HFF-Myc (cell line): Measurements from ENCODE around the gene HDAC10.

Experiments
- DNase-seq: peaks from one replicate; pipeline ENCODE4 v3.0.0-alpha.2; 2011; ENCODE audit warnings: low read depth; ENCODE audit errors: extremely low read depth
- H3K4me3 ChIP-seq: replicated peaks from 2 replicates; pipeline ENCODE4 v1.5.1; 2011; ENCODE audit warnings: low read depth, mild to moderate bottlenecking, control low read depth, low read length
- TF ChIP-seq, protein P1 (sequence below): IDR thresholded peaks from 2 replicates; pipeline ENCODE4 v1.5.1; 2012; ENCODE audit warnings: mild to moderate bottlenecking, low read depth, low read length, control low read depth; ENCODE audit errors: missing control alignments

The HDAC10 gene

DNA sequence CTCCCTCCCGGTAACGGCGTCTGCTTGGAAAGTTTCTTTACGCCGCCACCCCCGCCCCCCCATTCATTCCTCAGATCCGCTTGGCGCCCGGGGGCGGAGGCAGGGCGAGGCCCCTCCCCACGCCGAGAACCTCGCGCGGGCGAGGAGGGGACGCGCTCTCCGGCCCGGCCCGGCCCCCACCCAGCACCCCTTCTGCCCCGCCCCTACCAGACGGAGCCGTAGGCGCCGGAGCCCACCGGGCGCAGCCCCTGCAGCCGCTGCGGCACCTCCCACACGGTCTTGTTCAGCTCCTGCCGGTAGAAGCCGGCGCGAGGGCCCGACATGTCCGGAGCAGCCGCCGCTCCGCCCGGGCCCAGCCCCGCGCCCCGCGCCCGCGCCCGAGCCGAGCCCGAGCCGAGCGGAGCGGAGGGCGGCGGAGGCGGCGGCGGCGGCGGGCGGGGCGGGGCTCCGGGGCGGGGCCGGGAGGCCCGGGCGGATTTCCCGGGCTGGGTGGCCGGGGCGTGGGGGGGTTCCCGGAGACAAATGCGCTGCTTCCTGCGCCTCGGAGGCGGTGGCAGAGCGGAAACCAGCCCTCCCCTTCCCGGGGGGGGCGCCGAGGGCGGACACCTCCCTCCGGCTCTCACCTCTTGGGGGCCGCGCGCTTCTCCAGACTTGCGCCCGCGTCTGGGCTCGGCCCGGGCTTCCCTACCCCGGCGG, 19.1 kb upstream of the HDAC10 start, which contains the start of gene MAPK11:
MAPK11 (minus strand) TSS at position 411 of the 696 bp plus-strand sequence; CDS start at position 323, 88 bp downstream.
- H3K4me3 ChIP-seq = peak within 1 kb of the TSS; percentile 43

DNA sequence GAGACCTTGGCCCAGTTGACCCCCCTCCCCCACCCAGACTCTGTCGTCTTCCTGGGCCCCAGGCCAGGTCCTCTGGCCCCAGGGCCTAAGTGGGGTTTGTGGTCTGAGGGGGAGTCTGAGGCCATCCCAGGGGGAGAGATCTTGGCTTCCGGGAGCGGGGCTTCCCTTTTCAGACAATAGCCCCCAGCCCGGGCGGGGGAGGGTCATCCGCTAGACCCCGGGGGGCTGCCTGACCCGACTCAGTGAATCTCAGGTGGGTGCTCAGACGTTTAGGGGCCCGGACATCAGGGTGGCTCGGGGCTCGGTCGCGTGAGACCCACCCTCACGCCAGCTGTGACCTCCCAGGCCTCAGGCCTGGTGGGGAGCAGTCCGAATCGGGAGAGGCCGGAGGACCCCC, 18.5 kb upstream of the HDAC10 start:
- H3K4me3 ChIP-seq = peak overlapping the region; percentile 25
- TF ChIP-seq, protein P1, sequence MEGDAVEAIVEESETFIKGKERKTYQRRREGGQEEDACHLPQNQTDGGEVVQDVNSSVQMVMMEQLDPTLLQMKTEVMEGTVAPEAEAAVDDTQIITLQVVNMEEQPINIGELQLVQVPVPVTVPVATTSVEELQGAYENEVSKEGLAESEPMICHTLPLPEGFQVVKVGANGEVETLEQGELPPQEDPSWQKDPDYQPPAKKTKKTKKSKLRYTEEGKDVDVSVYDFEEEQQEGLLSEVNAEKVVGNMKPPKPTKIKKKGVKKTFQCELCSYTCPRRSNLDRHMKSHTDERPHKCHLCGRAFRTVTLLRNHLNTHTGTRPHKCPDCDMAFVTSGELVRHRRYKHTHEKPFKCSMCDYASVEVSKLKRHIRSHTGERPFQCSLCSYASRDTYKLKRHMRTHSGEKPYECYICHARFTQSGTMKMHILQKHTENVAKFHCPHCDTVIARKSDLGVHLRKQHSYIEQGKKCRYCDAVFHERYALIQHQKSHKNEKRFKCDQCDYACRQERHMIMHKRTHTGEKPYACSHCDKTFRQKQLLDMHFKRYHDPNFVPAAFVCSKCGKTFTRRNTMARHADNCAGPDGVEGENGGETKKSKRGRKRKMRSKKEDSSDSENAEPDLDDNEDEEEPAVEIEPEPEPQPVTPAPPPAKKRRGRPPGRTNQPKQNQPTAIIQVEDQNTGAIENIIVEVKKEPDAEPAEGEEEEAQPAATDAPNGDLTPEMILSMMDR = no peak
- DNase-seq = no peak

More for the DNA sequence above, 19.1 kb upstream of the HDAC10 start, which contains the start of gene MAPK11:
- TF ChIP-seq, protein P1 = no peak
- DNase-seq = no peak

DNA sequence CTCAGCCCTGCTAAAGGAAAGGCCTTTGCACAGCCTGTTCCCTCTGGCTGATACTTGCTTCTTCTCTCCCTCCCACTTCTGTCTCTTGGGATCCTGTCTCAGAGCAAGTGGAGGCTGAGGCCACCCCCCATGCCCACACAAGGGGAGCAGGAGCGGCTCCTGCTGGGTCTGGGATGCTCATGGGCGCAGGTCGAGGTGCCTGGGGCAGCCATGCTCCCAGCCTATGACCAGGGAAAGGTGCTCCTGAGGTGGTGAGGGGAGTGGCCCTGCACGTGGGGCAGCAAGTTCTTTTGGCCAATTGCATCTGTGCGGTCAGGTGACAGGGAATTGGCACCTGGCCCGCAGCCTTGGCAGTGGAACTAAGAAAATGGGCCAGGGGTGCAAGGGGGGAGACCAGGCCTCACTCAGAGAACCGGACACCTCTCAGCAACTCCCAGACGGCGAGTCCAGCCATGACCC, 17.6 kb upstream of the HDAC10 start:
- no peak for DNase-seq
- TF ChIP-seq, protein P1 = no peak

DNA sequence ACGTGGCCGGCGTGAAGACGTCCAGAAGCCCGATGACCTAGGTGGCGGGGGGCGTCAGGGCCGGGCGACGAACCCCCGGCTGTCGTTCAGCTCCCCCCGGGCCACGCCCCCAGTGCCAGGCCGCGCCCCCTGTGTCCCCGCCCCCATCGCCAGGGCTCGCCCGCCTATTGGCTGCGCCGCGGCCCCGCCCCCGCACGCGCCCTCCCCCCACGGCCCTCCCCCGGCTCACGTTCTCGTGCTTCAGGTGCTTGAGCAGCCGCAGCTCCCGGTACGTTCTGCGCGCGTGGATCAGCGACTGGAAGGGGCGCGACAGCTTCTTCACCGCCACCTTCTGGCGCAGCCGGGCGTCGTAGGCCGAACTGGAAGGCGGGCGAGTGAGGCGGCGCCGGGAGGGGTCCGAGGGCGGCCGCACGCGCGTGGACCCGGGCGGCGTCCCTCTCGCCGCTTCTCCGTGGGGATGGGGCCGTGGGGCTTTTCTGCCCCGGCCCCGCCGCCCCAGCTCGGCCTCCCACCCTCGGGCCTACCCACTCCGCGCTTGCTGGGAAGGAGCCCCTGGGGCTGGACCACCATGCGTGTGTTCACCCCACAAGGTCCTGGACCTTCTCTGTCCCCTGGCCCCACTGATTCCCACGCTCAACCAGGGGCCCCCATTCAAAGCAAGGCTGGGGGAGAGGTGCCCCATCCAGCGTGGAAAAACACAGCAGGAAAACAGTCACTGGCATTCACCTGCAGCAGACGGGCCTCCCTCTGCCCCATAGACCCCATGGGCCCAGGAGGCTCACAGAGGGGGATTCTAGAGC, 16.7 kb upstream of the HDAC10 start:
- DNase-seq = no peak
- peak overlapping the region; percentile 19; the same call in 1 of the 2 replicates for H3K4me3 ChIP-seq
- TF ChIP-seq, protein P1 = peak; percentile 10

More for the DNA sequence above, 17.6 kb upstream of the HDAC10 start:
- no peak overlapping the region for H3K4me3 ChIP-seq

DNA sequence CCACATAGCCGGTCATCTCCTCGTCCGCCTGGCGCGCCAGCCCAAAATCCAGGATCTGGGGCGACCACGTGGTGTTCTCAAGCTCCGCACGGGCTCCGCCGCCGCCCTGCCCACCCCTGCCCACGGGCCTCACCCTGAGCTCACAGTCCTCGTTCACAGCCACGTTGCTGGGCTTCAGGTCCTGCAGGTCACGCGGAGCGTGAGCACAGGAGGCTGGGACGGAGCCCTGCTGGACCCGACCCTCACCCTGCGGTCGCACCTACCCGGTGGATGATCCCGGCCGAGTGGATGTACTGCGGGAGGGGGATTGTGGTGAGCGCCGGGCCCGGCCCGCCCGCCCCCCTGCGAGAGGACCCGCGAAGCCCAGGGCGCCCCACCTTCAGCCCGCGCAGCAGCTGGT, 15.9 kb upstream of the HDAC10 start:
- DNase-seq = no peak
- TF ChIP-seq, protein P1 = no peak
- H3K4me3 ChIP-seq = no peak overlapping the region

DNA sequence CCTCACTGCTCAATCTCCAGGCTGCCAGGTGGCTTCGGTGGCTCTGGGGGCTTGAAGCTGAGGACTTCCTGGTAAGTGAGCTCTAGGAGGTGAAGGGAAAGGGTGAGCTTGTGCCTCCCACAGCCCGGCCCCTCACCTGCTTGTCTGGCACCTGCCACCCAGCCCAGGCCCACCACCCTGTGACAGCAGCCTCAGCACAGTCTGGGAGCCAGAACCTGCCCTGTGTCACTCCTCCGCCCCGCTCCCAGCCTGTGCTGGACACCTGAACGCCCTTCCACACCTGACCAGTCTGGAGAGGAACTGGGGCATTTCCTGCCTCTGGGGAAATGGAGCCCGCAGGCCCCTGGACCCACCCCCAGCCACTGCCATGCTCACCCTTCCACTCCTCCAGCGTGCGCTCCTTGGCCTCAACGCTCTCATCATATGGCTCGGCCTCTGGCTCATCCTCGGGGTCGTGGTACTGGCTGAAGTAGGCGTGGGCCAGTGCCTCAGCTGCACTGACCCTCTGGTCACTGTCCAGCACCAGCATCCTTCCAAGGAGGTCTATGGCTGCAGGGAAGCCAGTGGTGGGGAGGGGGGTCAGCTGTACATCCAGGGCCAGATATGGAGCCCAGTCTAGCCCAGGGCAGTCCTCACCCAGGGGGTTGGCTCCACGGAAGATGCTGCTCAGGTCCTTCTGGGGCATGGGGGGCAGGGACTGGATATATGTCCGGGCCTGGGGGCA, 14.0 kb upstream of the HDAC10 start:
- no peak overlapping the region for H3K4me3 ChIP-seq
- TF ChIP-seq, protein P1 = no peak
- no peak for DNase-seq
